ENCODE measurements around the gene ANO6. TPM values are rescaled to one million over a fixed set of nuclear protein-coding genes. Genes with fewer than 3 reads are reported as not detected.

Gene ANO6
- total RNA-seq, 2 donors from 2014 or later: 24.4 to 28.0 TPM

DNA sequence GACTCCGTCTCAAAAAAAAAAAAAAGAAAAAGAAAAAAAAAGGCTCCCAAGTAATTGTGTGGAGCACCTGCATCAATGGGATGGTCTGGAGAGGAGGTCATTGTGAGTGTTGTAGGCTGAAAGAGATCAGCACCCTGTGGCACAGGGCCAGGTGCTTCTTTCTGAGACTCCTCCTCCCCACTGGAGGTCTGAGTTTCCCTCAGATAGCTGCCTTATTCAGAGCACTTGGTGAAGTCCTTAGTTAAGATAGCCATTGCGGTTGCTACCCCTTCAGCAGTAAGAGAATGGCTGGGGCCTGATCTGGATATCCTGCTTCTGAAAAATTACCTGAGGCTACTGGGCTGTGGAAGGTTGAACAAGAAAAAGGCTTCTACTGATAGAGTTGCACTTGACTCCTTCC is 69.8 kb downstream of the ANO6 start:
- H3K27ac ChIP-seq: no peak overlapping the region
- no peak overlapping the region for H3K4me3 ChIP-seq
- TF ChIP-seq, protein P1, sequence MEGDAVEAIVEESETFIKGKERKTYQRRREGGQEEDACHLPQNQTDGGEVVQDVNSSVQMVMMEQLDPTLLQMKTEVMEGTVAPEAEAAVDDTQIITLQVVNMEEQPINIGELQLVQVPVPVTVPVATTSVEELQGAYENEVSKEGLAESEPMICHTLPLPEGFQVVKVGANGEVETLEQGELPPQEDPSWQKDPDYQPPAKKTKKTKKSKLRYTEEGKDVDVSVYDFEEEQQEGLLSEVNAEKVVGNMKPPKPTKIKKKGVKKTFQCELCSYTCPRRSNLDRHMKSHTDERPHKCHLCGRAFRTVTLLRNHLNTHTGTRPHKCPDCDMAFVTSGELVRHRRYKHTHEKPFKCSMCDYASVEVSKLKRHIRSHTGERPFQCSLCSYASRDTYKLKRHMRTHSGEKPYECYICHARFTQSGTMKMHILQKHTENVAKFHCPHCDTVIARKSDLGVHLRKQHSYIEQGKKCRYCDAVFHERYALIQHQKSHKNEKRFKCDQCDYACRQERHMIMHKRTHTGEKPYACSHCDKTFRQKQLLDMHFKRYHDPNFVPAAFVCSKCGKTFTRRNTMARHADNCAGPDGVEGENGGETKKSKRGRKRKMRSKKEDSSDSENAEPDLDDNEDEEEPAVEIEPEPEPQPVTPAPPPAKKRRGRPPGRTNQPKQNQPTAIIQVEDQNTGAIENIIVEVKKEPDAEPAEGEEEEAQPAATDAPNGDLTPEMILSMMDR (IDR thresholded peaks at IDR 0.05): no peak
- TF ChIP-seq POLR2A (IDR thresholded peaks at IDR 0.05): no peak
- H3K9me3 ChIP-seq: no peaks in the 10 kb centered on the region
- H3K27me3 ChIP-seq: no peaks in the 10 kb centered on the region
- no peak for DNase-seq
- no peak for ATAC-seq
- no peaks in the 10 kb centered on the region for H3K36me3 ChIP-seq (replicated peaks in 1 of 2; ENCODE audit: insufficient read depth in 1 of 2, low read depth in 2 of 2)
- intact Hi-C loops (cut with DNase I): no loop called here
- 94 to 96% methylated on average over 2 of the region's 2 CpGs for WGBS, 2 donors
- H3K4me1 ChIP-seq: peaks cover 7% of the 10 kb centered on the region

DNA sequence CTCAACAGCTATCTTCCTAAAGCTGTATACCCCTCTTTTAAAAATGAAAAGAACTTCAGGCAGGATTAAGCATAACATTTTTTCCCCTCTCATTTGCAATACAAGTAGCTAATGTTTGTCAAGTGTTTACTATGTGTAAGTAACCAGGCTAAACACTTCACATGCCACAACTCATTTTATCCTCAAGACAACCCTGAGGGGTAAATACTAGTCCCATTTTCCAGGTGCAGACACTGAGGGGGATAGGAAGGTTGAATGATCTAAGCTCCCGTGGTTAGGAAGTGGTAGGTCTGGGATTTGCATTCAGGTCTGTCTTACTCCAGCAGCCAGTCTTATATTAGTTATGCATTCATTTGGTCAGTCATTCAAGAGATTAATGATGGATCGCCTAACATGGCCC is 70.7 kb downstream of the ANO6 start:
- WGBS, 2 donors: 92 to 97% methylated on average over 2 of the region's 2 CpGs
- intact Hi-C loops (cut with DNase I): no loop called here

DNA sequence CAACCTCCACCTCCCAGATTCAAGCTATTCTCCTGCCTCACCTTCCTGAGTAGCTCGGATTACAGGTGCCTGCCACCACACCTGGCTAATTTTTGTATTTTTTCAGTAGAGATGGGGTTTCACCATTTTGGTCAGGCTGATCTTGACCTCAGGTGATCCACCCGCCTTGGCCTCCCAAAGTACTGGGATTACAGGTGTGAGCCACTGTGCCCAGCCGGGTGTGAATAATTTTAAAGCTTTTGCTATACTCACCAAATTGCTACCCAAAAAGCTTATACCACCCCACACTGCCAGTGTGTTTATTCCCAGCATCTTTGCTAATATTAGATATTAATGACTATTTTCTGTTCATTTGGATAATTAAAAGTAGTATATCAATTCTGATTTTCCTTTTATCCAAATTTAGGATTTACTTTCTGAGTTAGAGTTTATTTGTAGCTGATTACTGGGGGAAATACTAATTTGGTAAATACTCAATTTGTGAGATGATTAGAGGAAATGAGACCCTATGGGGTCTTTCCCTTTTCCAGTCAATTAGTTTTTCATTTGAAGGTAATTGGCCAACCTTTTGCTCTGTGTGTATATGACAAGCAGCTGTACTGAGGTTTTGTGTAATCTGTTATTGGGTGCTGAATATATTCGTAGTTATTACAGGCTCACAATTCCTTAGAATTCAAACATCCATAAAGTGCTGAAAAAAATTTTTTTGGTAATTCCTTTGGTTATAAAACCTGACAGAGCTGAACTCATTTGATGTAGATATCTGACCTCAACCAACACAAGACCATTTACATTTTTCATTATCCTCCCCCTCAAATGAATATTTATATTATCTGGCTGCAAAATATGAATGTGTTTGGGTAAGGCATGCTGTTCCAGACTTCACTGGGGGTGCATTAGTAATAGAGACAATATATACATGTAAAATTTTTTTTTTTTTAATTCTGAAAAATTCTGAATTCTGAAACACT is 73.6 kb downstream of the ANO6 start:
- no peaks in the 10 kb centered on the region for H3K36me3 ChIP-seq (replicated peaks in 1 of 2; ENCODE audit: insufficient read depth in 1 of 2, low read depth in 2 of 2)
- H3K4me1 ChIP-seq: peaks cover 2% of the 10 kb centered on the region
- no peak overlapping the region for H3K4me3 ChIP-seq
- no peaks in the 10 kb centered on the region for H3K27me3 ChIP-seq
- DNase-seq (no peak), ATAC-seq (no peak)
- no peaks in the 10 kb centered on the region for H3K9me3 ChIP-seq
- intact Hi-C loops (cut with DNase I): no loop called here
- WGBS, 2 donors: 92 to 95% methylated on average over 4 of the region's 4 CpGs
- no peak overlapping the region for H3K27ac ChIP-seq
- TF ChIP-seq POLR2A (IDR thresholded peaks at IDR 0.05): no peak
- TF ChIP-seq, protein P1 (IDR thresholded peaks at IDR 0.05): no peak

More for the DNA sequence above, 70.7 kb downstream of the ANO6 start:
- TF ChIP-seq, protein P1 (IDR thresholded peaks at IDR 0.05): no peak
- TF ChIP-seq POLR2A (IDR thresholded peaks at IDR 0.05): no peak
- Histone ChIP-seq H3K4me1 (peaks cover 7% of the 10 kb centered on the region), H3K27me3 (no peaks in the 10 kb centered on the region), H3K4me3 (no peak overlapping the region), H3K27ac (no peak overlapping the region), H3K36me3 (replicated peaks in 1 of 2; ENCODE audit: insufficient read depth in 1 of 2, low read depth in 2 of 2) (no peaks in the 10 kb centered on the region), H3K9me3 (no peaks in the 10 kb centered on the region)
- DNase-seq: no peak
- no peak for ATAC-seq

DNA sequence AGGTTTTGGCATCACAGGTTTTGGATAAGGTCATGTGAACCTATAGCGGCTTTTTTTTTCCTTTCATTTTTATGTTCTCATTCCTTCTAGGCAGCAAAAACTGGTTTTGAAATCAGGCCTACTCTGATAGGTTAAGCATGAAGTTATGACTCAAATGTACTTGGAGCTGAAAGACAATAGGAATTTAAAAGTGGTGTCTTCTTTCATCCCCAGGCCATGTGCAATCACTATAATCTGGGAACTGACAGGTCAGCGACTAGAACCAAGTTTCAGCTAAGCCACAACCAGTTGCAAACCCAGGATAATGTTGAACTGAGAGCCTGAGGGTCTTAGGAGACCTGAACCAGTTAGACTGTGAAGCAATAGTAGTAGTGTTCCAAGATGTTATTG is 74.3 kb downstream of the ANO6 start:
- 95 to 96% methylated on average over 2 of the region's 2 CpGs for WGBS, 2 donors
- intact Hi-C loops (cut with DNase I): no loop called here
- ATAC-seq: no peak
- Histone ChIP-seq H3K4me1 (no peaks in the 10 kb centered on the region), H3K27ac (no peak overlapping the region), H3K36me3 (replicated peaks in 1 of 2; ENCODE audit: insufficient read depth in 1 of 2, low read depth in 2 of 2) (no peaks in the 10 kb centered on the region), H3K9me3 (no peaks in the 10 kb centered on the region), H3K27me3 (no peaks in the 10 kb centered on the region), H3K4me3 (no peak overlapping the region)
- no peak for TF ChIP-seq POLR2A (IDR thresholded peaks at IDR 0.05)
- TF ChIP-seq, protein P1 (IDR thresholded peaks at IDR 0.05): no peak
- no peak for DNase-seq
